GM19099 (cell line): ENCODE data around the gene SLC17A5.

Source experiments
- POLR2A ChIP-seq: IDR thresholded peaks from 3 replicates; pipeline ENCODE4 v1.6.1; 2011; ENCODE audit warnings: low read depth; ENCODE audit not compliant: insufficient read length; ENCODE audit errors: extremely low read depth

SLC17A5 gene

DNA sequence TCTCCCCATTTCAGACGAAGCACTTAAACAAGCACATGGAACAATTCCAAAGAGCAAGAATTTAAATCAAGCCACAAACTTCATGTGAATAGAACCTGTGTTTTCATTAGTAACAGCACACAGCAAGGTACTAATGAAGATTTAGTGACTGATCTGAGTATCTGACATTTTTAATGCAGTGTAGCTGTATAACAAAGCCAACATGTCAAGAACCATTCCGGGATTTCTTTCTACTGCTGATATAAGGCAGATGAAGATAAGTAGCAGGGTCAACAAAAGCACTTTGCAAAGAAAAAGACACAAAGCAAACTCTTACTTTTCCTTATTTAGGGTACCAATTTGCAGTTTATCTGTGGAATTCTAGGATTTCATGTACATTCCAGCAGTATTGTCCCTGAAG, 11.3 kb downstream of the SLC17A5 start:
- no peak for TF ChIP-seq POLR2A

DNA sequence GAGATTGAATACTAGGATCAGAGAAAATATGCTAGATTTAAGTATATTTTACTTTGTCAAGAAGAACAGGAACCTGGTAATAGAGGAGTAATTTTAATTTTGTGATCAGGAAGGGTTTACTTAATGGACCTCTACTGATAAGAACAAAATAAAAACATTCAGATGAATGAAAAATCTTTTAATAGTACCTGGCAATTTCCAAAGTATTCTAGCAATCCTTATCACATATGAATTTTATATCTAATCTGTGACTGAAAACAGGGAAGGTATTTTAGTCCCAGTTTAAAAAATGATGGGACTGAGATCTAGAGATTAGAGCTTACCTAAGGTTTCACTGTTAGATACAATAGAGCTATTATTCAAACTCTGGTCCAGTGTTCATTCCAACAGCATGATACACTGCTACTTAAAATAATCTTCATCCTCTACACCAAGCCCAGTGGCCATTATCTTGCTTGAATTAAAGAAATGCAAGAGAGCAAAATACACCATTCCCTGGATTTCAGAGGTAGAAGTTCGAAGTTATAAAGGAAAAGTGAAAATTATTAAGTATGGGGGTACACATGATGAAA, 13.5 kb downstream of the SLC17A5 start:
- TF ChIP-seq POLR2A = no peak

GRCh38 chr6:73639040-73639439, 14.8 kb downstream of the SLC17A5 start:
- no peak for TF ChIP-seq POLR2A

DNA sequence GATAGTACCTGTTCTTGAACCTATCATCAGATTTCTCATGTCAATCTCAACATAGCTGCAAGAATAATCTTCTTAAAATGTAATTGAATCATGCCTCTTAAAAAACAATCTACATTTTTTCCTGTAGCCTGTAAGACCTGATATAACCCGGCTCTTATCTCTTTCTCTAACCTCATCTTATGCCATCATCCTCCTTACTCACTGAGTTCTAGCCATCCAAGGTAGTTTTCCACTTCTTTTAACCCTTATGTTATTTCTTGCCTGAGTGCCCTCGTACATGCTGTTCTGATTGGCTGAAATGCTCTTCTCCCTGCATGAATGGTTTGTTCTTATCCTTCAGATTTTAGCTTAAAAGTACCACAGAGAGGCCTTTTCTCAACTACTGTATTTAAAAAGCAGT, 16.4 kb downstream of the SLC17A5 start:
- no peak for TF ChIP-seq POLR2A

DNA sequence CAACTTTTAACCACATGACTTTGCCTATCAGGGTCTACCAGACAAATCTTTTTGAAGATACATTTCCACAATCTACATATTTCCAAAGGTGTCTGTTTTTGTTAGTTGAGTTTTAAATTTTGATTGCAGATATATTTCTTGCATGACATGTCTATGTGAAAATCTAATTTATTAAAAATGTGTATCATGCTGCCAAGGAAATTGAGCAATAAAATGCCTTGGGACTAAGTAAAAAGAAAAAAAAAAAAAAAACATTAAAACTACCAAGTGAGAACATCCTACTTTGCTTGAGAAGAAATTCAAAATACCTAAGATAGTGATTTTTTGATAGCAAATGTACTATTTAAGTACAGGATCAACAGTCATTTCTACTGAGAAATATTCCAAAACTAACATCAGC, 17.7 kb downstream of the SLC17A5 start:
- no peak for TF ChIP-seq POLR2A

- no peak for TF ChIP-seq POLR2A
Measured at GRCh38 chr6:73632346-73632745, 21.4 kb downstream of the SLC17A5 start.

DNA sequence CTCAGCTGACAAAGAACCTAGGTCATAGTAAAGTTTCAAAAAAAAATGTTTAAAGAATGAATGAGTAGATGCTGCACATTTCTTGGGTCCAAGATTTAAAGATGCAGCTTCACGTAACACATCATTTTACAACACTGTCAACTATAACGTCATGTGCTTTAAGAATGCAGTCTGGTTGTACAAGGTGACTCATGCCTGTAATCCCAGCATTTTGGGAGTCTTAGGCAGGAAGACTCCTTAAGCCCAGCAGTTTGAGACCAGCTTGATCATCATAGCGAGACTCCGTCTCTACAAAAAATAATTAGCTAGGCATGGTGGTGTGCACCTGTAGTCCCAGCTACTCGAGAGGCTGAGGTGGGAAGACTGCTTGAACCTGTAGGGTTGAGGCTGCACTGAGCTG, 21.9 kb downstream of the SLC17A5 start:
- no peak for TF ChIP-seq POLR2A

DNA sequence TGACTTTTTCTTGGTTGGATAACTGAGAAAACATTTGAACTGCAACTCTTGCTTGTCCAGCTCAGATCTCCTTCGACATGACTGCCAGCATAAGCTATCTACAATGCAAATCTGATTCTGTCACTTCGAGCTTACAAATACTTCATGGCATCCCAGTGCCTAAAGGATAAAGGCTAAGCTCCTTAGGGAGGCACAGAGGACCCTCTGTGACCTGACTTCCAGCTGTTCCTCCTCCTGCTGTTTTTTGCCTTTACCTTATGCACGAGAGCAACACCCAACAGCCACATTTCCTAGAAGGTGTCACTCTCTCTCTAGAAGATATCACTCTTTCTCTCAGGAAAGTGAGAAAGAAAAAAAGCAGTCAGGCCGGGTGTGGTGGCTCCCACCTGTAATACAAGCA, 23.4 kb downstream of the SLC17A5 start:
- no peak for TF ChIP-seq POLR2A

DNA sequence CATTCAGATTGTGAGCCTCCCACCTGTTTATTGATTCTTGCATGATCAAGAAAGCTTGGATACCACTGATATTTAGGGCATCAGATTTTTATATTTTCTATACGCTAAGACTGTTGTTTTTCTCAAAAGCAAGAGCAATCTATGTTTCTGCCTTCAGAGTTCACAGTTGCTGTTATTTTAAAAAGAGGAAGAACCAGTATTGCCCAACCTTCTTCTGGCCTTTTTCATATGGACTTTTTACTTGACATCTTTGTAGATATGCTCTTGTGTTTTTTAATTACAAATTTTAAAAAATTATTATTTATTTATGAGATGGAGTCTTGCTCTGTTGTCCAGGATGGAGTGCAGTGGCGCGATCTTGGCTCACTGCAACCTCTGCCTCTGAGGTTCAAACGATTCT, 28.9 kb downstream of the SLC17A5 start:
- TF ChIP-seq POLR2A = no peak

DNA sequence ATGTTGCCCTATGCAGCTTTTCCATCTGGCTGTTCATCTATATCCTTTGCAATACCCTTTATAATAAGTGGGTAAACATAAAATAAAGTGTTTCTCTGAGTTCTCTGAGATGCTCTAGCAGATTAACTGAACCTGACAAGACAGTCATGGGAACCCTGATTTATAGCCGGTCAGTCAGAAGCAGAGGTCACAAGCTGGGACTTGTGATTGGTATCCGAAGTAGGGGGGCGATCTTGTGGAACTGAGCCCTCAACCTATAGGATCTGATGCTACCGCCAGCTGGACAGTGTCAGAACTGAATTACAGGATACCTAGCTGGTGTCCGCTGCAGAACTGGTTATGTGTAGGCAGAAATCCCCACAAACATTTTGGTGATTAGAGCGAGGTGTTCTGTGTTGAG, 39.0 kb downstream of the SLC17A5 start:
- TF ChIP-seq POLR2A = no peak

- TF ChIP-seq POLR2A = no peak
Measured at GRCh38 chr6:73613806-73614536, 39.8 kb downstream of the SLC17A5 start.

- TF ChIP-seq POLR2A = no peak
Measured at GRCh38 chr6:73612611-73613010, 41.2 kb downstream of the SLC17A5 start.

DNA sequence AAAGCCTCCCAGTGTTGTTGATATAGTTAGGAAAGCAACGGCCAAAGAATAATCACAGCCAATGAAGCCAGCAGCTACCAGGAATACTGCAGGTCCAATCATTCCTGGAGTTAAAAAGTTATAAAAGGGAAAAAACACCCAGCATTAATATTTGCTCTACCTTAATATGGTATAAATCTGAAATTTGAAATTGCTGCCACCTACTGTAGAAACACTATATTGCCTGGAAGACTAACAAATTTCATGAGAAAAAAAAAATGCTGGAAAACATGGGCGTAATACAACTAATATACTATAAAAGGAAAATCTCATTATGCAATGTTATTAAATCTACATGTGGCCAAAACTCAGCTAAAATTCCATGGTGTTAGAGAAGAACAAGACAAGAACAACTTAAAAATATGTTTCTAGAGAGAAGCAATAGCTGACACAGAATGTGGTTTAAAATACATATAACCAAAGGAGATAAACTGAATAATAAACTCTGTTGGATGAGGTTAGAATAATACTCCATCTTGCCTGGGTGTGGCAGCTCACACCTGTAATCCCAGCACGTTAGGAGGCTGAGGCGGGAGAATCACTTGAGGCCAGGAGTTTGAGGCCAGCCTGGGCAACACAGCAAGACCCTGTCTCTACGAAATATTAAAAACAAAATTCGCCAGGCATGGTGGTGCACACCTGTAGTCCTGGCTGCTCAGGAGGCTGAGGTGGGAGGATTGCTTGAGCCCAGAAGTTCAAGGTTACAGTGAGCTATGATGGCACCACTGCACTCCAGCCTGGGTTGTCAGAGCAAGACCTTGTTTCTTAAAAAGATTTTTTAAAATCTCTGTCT, 43.1 kb downstream of the SLC17A5 start:
- no peak for TF ChIP-seq POLR2A

DNA sequence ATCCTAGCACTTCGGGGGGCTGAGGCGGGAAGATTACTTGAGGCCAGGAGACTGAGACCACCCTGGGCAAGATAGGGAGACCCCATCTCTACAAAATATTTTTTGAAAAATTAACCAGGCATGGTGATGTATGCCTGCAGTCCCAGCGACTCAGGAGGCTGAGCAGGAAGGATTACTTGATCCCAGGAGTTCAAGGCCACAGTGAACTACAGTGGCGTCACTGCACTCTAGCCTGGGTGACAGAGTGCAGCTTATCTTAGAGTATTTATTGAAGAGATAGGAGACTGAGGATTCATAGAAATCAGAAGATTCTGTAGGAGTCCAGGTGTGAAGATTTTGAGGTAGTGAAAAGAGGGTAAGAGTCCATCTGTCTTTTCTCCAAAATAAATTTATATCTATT, 45.0 kb downstream of the SLC17A5 start:
- TF ChIP-seq POLR2A = no peak

DNA sequence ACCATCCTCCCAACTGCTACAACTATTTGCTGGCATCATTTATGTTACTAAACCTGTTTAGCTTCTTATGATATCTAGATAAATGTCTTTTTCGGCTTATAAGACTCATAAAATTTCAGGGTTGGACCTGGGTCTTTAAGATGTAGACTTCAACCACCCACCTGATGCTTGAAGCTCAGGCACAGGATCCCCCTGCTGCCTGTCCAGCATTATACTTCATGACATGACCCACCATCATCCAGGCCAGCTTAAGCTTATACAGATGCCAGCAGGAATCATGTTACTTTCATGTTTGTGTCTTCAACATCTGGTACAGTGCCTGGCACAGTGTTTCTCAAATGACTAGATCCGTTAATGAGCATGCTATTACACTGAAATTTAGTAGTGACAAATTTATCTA, 47.4 kb downstream of the SLC17A5 start:
- TF ChIP-seq POLR2A = no peak

GRCh38 chr6:73604461-73604860, 49.3 kb downstream of the SLC17A5 start:
- no peak for TF ChIP-seq POLR2A
